DOHH2 (cell line): ENCODE data around the gene CGNL1.

ENCODE experiments used
- H3F3A ChIP-seq: fragments of 200-600 bp; sonication (generic), shearing (Covaris generic); 2 replicates; pipeline ENCODE4 v1.6.0; 2016; ENCODE audit warnings: antibody characterized with exemption, mild to moderate bottlenecking; ENCODE audit not compliant: control insufficient read depth, insufficient read depth
- H3K27ac ChIP-seq: fragments of 200-600 bp; sonication (generic); 2 replicates; pipeline ENCODE4 v1.5.1; 2014; ENCODE audit warnings: low read depth, mild to moderate bottlenecking, low read length, moderate library complexity
- H3K27me3 ChIP-seq: fragments of 200-600 bp; sonication (generic); 2 replicates; pipeline ENCODE4 v1.6.1; 2014; ENCODE audit warnings: mild to moderate bottlenecking, low read length, mixed read lengths; ENCODE audit not compliant: control insufficient read depth
- H3K36me3 ChIP-seq: fragments of 200-600 bp; sonication (generic); 2 replicates; pipeline ENCODE4 v1.6.1; 2014; ENCODE audit warnings: mild to moderate bottlenecking, low read length, moderate library complexity, mixed read lengths; ENCODE audit not compliant: control insufficient read depth
- H3K4me1 ChIP-seq: fragments of 200-600 bp; sonication (generic); 2 replicates; pipeline ENCODE4 v1.6.1; 2014; ENCODE audit warnings: mild to moderate bottlenecking, low read length, mixed read lengths; ENCODE audit not compliant: control insufficient read depth
- H3K4me2 ChIP-seq: fragments of 200-600 bp; sonication (generic); 2 replicates; pipeline ENCODE4 v1.6.0; 2014; ENCODE audit warnings: mild to moderate bottlenecking, low read length, moderate library complexity
- H3K4me3 ChIP-seq: fragments of 200-600 bp; sonication (generic); 2 replicates; pipeline ENCODE4 v1.5.1; 2014; ENCODE audit warnings: mild to moderate bottlenecking, low read length, mixed read lengths
- H3K79me2 ChIP-seq: fragments of 200-600 bp; sonication (generic); 2 replicates; pipeline ENCODE4 v1.6.1; 2014; ENCODE audit warnings: mild to moderate bottlenecking, low read length, mixed read lengths; ENCODE audit not compliant: control insufficient read depth
- H3K9me2 ChIP-seq: fragments of 200-600 bp; sonication (generic); replicated peaks from 2 replicates; pipeline ENCODE4 v1.6.1; 2014; ENCODE audit warnings: mild to moderate bottlenecking, low read length, mixed read lengths; ENCODE audit not compliant: control insufficient read depth
- H3K9me3 ChIP-seq: fragments of 200-600 bp; sonication (generic); 2 replicates; pipeline ENCODE4 v1.6.1; 2014; ENCODE audit warnings: antibody characterized with exemption, low read length, mixed read lengths; ENCODE audit not compliant: control insufficient read depth, insufficient read depth
- H4K20me1 ChIP-seq: fragments of 200-600 bp; sonication (generic); 2 replicates; pipeline ENCODE4 v1.6.0; 2014; ENCODE audit warnings: low read depth, mild to moderate bottlenecking, antibody characterized with exemption, low read length, moderate library complexity; ENCODE audit not compliant: control insufficient read depth, insufficient read depth
- CTCF ChIP-seq: fragments of 200-600 bp; sonication (generic); IDR thresholded peaks from one replicate; pipeline ENCODE4 v1.5.1; 2014; ENCODE audit warnings: antibody characterized with exemption, mild to moderate bottlenecking, low read depth, low read length; ENCODE audit not compliant: poor library complexity, severe bottlenecking
- EZH2phosphoT487 ChIP-seq: fragments of 200-600 bp; sonication (generic); IDR thresholded peaks from 2 replicates; pipeline ENCODE4 v1.6.1; 2017; ENCODE audit warnings: borderline replicate concordance, mild to moderate bottlenecking, antibody characterized with exemption, low read length, moderate library complexity, mixed read lengths

CGNL1 gene

GRCh38 chr15:57592836-57593420 lies 216.6 kb downstream of the CGNL1 start:
- Histone ChIP-seq H3F3A (no peaks in the 10 kb centered on the region), H3K27me3 (no peaks in the 10 kb centered on the region), H3K79me2 (no peaks in the 10 kb centered on the region), H3K4me2 (no peak overlapping the region), H3K9me2 (no peaks in the 10 kb centered on the region), H4K20me1 (no peaks in the 10 kb centered on the region), H3K27ac (no peak overlapping the region), H3K9me3 (no peaks in the 10 kb centered on the region), H3K4me1 (no peaks in the 10 kb centered on the region), H3K4me3 (no peak overlapping the region), H3K36me3 (no peaks in the 10 kb centered on the region)
- TF ChIP-seq EZH2phosphoT487 (no peak), CTCF (no peak)

- no peaks in the 10 kb centered on the region for H3K9me3 ChIP-seq
These were observed 218.2 kb downstream of the CGNL1 start for GRCh38 chr15:57594479-57594878.

GRCh38 chr15:57595011-57595866 lies 218.9 kb downstream of the CGNL1 start:
- Histone ChIP-seq H3K27ac (no peak overlapping the region), H3K36me3 (no peaks in the 10 kb centered on the region), H3K9me2 (no peaks in the 10 kb centered on the region), H3K9me3 (no peaks in the 10 kb centered on the region), H3K4me1 (no peaks in the 10 kb centered on the region), H3F3A (no peaks in the 10 kb centered on the region), H3K4me2 (no peak overlapping the region), H3K79me2 (no peaks in the 10 kb centered on the region), H4K20me1 (no peaks in the 10 kb centered on the region), H3K27me3 (no peaks in the 10 kb centered on the region), H3K4me3 (no peak overlapping the region)
- TF ChIP-seq CTCF: no peak
- no peak for TF ChIP-seq EZH2phosphoT487

More at GRCh38 chr15:57594479-57594878, 218.2 kb downstream of the CGNL1 start:
- Histone ChIP-seq H3K79me2 (no peaks in the 10 kb centered on the region), H3K4me2 (no peak overlapping the region), H3K9me2 (no peaks in the 10 kb centered on the region), H3K27me3 (no peaks in the 10 kb centered on the region), H3F3A (no peaks in the 10 kb centered on the region), H3K27ac (no peak overlapping the region), H3K4me3 (no peak overlapping the region), H4K20me1 (no peaks in the 10 kb centered on the region), H3K4me1 (no peaks in the 10 kb centered on the region), H3K36me3 (no peaks in the 10 kb centered on the region)
- TF ChIP-seq EZH2phosphoT487: no peak
- no peak for TF ChIP-seq CTCF
